ENCODE results near the gene RNF114.
"Not testable (repeated sequence)": the region's sequence is repeated elsewhere in the genome, so short reads cannot be mapped to it uniquely, and the experiment has no call there.

The RNF114 gene

DNA sequence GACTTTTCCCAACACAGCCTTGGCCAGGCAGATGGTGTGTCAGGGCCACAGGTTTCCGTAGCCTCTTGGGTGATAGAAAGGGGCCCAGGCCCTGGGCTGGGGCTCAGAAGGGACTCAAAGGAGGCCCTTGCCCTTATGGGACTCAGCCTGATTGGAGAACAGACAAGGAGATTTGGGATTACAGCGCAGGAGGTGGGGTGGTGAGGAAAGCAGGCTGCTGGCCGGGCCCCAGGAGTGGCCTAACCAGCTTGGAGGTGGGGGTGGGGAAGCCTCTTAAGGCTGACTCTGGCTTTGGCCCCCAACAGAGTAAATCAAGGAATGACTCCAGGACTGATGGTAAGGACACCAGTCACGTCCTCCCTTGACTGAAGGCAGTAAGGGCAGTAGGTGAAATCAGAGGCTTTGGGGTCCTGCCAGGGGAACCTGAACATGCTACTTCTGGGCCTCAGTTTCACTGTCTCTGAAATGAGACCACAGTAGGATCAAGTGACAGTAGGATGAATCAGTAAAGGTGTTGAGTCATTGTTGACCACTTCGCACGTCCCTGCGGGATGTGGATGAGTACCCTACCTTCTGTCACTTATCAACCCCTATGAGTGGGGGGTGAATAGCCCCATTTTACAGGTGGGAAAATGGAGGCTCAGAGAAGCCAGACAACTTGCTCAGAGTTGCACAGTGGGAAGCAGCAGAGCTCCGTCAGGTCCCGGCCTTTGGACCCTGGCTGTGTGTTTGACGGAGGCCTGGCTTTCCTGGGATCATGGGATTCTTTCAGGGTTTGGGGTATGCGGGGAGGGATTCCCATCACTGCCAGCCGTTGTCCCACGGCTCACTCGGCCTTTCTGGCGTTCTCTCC, 51.0 kb downstream of the RNF114 start:
- no peak for DNase-seq

DNA sequence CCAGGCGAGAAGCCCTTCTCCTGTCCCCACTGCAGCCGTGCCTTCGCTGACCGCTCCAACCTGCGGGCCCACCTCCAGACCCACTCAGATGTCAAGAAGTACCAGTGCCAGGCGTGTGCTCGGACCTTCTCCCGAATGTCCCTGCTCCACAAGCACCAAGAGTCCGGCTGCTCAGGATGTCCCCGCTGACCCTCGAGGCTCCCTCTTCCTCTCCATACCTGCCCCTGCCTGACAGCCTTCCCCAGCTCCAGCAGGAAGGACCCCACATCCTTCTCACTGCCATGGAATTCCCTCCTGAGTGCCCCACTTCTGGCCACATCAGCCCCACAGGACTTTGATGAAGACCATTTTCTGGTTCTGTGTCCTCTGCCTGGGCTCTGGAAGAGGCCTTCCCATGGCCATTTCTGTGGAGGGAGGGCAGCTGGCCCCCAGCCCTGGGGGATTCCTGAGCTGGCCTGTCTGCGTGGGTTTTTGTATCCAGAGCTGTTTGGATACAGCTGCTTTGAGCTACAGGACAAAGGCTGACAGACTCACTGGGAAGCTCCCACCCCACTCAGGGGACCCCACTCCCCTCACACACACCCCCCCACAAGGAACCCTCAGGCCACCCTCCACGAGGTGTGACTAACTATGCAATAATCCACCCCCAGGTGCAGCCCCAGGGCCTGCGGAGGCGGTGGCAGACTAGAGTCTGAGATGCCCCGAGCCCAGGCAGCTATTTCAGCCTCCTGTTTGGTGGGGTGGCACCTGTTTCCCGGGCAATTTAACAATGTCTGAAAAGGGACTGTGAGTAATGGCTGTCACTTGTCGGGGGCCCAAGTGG, 51.9 kb downstream of the RNF114 start:
- no peak for DNase-seq

DNA sequence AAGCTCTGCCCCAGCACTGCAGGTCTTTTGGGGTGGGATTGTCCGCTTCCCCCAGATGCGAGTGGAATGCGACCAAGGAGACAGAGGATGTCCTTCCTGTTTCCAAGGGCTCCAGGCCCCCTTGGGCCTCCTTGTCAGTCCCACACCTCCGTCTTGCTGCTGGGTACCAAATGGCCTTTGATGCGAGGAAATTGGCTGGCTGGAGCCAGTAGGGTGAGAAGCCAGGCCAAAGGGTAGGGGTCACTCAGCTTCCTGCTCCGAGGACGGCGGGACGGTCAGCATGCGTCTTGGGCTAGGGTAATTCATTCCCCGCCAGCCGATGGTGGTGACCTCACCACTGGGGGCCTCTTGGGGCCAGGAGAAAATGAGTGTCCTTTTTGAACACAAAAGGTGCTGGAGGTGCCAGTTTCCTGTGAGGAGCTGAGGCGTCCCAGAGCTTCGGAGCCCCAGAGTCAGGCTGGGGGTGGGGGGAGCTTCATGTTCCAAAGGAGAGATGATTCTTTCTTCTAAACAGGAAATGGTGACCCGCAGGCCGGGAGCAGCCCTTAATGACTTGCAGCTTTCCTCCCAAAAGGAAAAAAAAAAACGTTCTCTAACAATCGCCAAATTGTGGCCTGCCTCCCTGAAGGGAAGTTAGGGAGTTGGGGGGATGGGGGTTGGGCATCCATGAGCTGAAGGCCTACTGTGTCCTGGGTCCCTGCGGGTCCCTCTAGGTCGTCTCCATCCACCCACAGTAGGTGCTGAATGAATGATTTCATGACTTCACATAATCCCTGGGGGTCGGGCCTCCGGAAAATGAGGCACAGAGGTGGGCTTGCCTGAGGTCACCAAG, 53.3 kb downstream of the RNF114 start:
- no peak for DNase-seq

DNA sequence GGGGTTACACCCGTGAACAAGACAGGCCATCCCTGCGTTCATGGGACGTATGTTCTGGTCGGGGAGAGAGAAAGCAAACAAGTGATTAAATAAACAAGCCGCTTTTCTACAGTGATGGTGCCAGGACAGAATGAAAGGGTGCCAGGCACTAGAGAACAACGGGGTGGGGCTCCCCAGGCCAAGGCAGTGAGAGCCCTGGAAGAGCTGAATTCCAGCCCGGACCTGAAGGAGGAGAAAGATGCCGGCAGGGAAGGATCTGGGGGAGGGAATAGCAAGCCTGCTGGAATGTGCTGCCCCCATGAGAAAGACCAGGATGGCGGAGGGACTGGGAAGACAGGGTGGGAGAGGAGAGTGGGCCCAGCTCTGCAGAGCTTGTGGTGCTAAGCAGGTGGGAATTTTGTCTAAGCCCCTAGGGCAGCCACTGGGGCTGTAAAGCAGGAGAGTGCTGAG, 54.1 kb downstream of the RNF114 start:
- no peak for DNase-seq

DNA sequence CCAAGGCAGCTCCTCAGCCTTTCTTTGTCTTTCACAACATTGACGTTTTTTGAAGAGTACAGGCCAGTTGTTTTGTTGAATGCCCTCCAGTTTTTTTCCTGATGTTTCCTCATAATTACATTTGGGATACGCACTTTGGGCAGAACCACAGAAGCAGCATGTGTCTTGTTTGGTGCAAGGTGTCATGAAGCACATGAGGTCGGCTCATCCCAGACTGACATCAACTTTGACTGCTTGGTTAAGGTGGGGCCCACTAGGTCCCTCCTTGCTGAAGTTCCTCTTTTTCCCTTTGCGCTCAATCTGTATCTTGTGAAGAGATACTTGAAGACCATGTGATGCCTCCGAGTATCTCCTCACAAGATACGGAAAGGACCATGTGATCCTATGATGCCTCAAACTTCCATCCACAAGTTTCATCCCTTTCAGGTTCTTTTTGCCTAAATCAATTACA, 57.1 kb downstream of the RNF114 start:
- no peak for DNase-seq

DNA sequence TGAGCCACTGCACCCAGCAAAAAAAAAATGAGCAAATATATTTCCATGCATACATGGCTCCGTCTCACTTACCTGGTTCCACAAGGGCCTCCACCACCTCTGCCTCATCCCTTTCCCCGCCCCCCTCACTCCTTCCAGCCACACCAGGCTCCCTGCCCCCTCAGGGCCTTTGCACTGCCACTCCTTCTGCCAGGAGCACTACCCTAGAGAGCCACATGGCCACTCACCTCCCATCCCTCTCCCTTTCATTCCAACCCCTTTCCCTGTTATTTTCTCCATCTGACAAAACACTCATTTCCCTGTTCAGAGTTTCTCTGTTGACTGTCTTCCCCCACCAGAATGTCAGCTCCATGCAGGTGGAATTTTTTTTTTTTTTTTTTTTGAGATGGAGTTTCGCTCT, 59.4 kb downstream of the RNF114 start:
- DNase-seq, result no peak

DNA sequence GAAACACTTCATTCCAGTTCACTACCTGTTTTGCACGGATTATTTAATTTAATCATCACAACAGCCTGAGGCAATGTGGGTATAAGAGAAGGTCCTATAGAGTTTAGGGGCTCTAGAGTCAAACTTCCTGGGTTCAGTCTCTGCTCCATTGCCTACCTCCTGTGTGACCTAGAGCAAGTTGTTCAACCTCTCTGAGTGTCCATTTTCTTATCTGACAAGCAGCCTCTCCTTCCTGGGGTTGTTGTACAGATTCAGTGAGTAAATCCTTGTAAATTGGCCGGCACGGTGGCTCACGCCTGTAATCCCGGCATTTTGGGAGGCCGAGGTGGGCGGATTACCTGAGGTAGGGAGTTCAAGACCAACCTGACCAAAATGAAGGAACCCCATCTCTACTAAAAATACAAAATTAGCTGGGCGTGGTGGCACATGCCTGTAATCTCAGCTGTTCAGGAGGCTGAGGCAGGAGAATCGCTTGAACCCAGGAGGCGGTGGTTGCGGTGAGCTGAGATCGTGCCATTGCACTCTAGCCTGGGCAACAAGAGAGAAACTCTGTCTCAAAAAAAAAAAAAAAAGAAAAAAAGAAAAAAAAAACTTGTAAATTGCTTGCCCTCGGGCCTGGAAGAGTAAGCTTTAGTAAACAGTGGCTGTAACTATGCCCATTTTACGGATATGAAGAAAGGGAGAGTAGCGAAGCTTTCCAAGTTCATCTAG, 62.4 kb downstream of the RNF114 start:
- DNase-seq, result not testable (repeated sequence)

DNA sequence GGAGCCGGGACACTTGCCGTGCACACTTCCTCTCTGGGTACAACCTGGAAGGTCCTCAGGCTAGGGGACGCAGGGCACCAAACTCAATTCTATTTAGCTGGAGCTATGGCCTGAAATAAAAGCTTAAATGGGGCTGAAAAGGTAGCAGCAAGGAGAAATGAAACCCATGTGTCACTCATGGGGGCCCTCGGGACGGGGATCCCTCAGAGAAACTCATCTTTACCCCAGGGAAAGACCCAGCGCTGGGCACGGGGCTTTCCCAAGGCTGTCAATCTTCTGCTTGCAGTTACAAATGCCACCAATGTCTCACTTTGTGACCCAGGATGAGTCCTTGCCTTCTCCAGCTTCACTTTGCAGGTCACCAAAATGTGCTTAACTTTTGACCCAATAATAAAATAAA, 63.1 kb downstream of the RNF114 start:
- no peak for DNase-seq

DNA sequence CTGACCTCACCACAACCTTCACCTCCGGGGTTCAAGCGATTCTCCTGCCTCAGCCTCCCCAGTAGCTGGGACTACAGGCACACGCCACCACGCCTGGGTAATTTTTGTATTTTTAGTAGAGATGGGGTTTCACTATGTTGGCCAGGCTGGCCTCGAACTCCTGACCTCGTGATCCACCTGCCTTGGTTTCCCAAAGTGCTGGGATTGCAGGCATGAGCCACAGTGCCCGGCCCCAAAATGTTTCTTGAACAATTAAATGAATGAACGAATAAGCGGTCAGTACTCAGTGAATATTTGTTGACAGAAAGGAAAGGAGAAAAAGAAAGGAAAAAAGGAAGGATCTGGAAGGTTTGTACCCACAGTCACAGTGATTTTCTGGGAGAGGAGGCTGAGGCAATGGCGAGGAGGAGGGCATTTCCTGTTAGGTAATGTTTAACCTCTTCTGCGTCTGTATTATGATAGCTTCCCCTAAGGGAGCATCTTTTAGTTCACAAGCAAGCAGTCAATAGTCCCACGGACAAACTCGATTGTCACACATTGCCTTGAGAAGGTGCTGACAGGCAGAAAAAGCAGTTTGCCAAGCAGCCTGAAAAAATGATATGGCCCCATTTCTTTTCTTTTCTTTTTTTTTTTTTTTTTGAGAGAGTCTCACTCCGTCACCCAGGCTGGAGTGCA, 64.5 kb downstream of the RNF114 start:
- not testable (repeated sequence) for DNase-seq

DNA sequence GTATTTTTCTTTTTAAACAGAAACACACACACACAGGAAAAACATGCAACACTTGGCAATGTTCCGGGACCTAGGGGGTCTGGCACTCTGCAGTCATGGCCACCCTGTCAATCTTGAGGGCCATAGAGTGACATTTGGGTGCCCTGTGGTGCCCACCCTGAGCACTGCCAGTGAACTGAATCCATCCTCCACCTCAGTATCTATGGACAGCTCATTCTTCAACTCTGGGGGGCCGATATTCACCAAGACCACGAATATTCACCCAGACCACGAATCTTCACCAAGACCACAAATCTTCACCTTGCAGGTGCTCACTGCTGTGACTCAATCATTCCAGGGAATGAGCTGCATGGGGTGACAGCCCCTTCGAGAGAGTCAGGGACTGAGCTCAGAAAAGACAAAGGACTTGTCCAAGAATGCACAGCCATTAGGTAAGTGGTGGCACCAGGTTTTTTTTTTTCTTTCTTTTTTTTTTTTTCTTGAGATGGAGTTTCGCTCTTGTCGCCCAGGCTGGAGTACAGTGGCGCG, 65.7 kb downstream of the RNF114 start:
- no peak for DNase-seq

DNA sequence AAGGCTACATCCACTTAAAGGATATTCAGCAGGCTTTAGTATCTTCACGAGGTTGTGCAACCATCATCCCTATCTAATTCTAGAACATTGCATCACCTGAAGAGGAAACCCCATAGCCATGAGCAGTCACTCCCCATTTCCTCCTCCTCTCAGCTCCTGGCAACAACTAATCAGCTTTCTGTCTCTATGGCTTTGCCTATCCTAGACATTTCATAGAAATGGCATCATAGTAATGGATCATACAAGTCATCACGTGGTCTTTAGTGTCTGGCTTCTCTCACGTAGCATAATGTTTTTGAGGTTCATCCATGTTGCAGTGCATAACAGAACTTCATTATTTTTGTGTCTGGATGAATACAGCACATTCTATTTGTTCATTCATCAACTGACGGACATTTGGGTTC, 67.1 kb downstream of the RNF114 start:
- DNase-seq, result no peak
